K562 (cell line): ENCODE measurements around the gene SIMC1. TPM values are rescaled to one million over a fixed set of nuclear protein-coding genes. Genes with fewer than 3 reads are reported as not detected.

Experiments
- CBFA2T3 ChIP-seq: fragments of 450-650 bp; IDR thresholded peaks from 2 replicates; pipeline ENCODE4 v1.6.1; 2017
- HMGN3 ChIP-seq: IDR thresholded peaks from 2 replicates; pipeline ENCODE4 v1.6.1; 2011; ENCODE audit warnings: borderline replicate concordance, low read depth, mild to moderate bottlenecking, mixed read lengths, low read length; ENCODE audit not compliant: insufficient read length; ENCODE audit errors: extremely low read depth
- KAT2B ChIP-seq: IDR thresholded peaks from one replicate; pipeline ENCODE4 v1.6.1; 2012; ENCODE audit warnings: low read depth, mild to moderate bottlenecking, control low read depth, inconsistent platforms, low read length, moderate library complexity
- L3MBTL2 ChIP-seq: fragments of 450-650 bp; IDR thresholded peaks from 2 replicates; pipeline ENCODE4 v1.6.1; 2016; ENCODE audit warnings: mild to moderate bottlenecking, moderate library complexity
- NBN ChIP-seq: fragments of 450-650 bp; IDR thresholded peaks from 2 replicates; pipeline ENCODE4 v1.6.1; 2016; ENCODE audit warnings: low read depth, mild to moderate bottlenecking
- PHF8 ChIP-seq: fragments of 200-600 bp; sonication (generic); IDR thresholded peaks from 2 replicates; pipeline ENCODE4 v1.6.1; 2012; ENCODE audit warnings: mixed run types, mild to moderate bottlenecking, inconsistent platforms, low read length, moderate library complexity, borderline replicate concordance
- SMARCE1 ChIP-seq: fragments of 450-650 bp; IDR thresholded peaks from 2 replicates; pipeline ENCODE4 v1.7.1; 2016; ENCODE audit warnings: mild to moderate bottlenecking
- XRCC5 ChIP-seq: fragments of 200-400 bp; formaldehyde crosslinking; IDR thresholded peaks from 2 replicates; pipeline ENCODE4 v1.6.1; 2017; ENCODE audit warnings: low read depth, mild to moderate bottlenecking, low read length
- YBX1 ChIP-seq: fragments of 450-650 bp; IDR thresholded peaks from 2 replicates; pipeline ENCODE4 v1.7.1; 2016; ENCODE audit warnings: mild to moderate bottlenecking
- ZNF124 ChIP-seq: sonication (generic); formaldehyde crosslinking; IDR thresholded peaks from 2 replicates; pipeline ENCODE4 v1.8.1; 2022; ENCODE audit warnings: missing genetic modification reagents
- ZNF384 ChIP-seq: IDR thresholded peaks from 2 replicates; pipeline ENCODE4 v1.6.1; 2012; ENCODE audit warnings: low read depth, low read length, improper control_type of control experiment
- ZNF644 ChIP-seq: fragments of 200-800 bp; sonication (Bioruptor generic); IDR thresholded peaks from 2 replicates; pipeline ENCODE4 v1.6.1; 2016; ENCODE audit warnings: low read depth, missing genetic modification characterization, missing compliant biosample characterization
- polyA plus RNA-seq, 8 experiments: library from polyadenylated mRNA; depleted of rRNA in 4 of 8; stranded (reverse) in 5 of 8; unstranded in 3 of 8; fragments of >200 nt; fragmentation: Nextera tagmentation in 2 of 8; fragmentation: Illumina TruSeq in 1 of 8; extraction: Ambion mirVana in 2 of 8; extraction: Trizol in 1 of 8; gene quantifications; 2 replicates each; pipeline versions ENCODE4 v1.2.1 to v1.2.3, GENCODE V29; 2011 to 2014; ENCODE audit warnings: inconsistent platforms in 1 of 8, missing spikeins in 1 of 8
- total RNA-seq, 7 experiments: library from RNA; depleted of rRNA in 6 of 7; stranded (reverse); fragments of >200 nt in 6 of 7; fragmentation: Illumina TruSeq in 2 of 7; extraction: Trizol in 2 of 7; gene quantifications; 2 replicates each; pipeline versions ENCODE4 v1.2.1 to v1.2.3, GENCODE V29; 2011 to 2021; ENCODE audit warnings: low replicate concordance in 1 of 7
- TF ChIP-seq, protein P1 (sequence below), 2 experiments: IDR thresholded peaks in 1 of 2; conservative IDR thresholded peaks in 1 of 2; 2 replicates each; pipeline ENCODE4 v1.6.1; 2016; ENCODE audit warnings: low read depth in 2 of 2, mild to moderate bottlenecking in 1 of 2, missing compliant biosample characterization in 1 of 2, missing genetic modification characterization in 1 of 2, moderate library complexity in 1 of 2
- TF ChIP-seq, protein P2 (sequence below): fragments of 450-650 bp; IDR thresholded peaks from 2 replicates; pipeline ENCODE4 v1.6.1; 2016; ENCODE audit warnings: mild to moderate bottlenecking, moderate library complexity

Gene SIMC1
- total and polyA plus RNA-seq, 9 of the 15 experiments (the other 6 are each of a cell fraction or from before 2014, with no cell fraction given), result 7.2 to 36.3 (median 14.7) TPM

DNA sequence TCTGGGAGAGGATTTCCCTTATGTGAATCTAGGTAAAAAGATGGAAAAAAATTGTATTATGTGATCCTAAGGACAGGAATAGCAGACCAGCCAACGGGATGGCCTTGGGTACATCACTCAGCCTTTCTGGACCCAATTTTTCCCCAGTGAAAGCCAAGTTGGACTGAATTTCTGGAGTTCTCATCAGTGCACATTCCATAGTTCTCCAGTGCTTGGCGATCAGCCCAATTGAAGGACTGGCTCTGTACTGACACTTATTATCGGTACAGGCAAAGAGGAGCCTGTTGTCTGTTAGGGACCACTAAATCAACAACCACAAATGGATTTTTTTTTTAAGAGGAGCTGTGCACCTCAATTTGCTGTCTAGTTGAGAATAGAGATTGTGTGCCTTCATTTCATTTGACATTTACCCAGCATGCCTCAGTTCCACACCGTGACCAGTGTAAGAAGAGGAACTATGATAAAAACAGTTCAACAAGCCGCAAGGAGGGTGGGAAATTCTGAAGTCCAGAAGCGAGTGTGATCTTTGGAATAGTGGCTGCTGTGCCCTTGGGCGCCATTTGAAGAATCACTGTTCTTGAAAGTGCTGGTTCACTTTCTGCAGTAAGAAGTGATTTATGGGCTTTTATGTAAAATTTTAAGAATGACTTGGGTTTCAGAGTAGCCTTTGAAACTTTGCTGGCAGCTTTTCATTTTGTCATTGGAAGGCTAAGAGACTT, 135.0 kb downstream of the SIMC1 start (continued):
- TF ChIP-seq, protein P1, sequence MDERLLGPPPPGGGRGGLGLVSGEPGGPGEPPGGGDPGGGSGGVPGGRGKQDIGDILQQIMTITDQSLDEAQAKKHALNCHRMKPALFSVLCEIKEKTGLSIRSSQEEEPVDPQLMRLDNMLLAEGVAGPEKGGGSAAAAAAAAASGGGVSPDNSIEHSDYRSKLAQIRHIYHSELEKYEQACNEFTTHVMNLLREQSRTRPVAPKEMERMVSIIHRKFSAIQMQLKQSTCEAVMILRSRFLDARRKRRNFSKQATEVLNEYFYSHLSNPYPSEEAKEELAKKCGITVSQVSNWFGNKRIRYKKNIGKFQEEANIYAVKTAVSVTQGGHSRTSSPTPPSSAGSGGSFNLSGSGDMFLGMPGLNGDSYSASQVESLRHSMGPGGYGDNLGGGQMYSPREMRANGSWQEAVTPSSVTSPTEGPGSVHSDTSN (CRISPR knock-in tag; IDR thresholded peaks at IDR 0.05; ENCODE audit: low read depth), result no peak
- TF ChIP-seq, protein P1 (tag; conservative IDR thresholded peaks at IDR 0.05; ENCODE audit: low read depth), result peak; percentile 75
- TF ChIP-seq CBFA2T3 (no peak), YBX1 (no peak), SMARCE1 (no peak), PHF8 (no peak), XRCC5 (no peak), NBN (no peak), ZNF124 (CRISPR knock-in tag) (no peak), KAT2B (no peak), HMGN3 (no peak), L3MBTL2 (peak; percentile 78), ZNF644 (tag) (no peak), ZNF384 (no peak)
- TF ChIP-seq, protein P2, sequence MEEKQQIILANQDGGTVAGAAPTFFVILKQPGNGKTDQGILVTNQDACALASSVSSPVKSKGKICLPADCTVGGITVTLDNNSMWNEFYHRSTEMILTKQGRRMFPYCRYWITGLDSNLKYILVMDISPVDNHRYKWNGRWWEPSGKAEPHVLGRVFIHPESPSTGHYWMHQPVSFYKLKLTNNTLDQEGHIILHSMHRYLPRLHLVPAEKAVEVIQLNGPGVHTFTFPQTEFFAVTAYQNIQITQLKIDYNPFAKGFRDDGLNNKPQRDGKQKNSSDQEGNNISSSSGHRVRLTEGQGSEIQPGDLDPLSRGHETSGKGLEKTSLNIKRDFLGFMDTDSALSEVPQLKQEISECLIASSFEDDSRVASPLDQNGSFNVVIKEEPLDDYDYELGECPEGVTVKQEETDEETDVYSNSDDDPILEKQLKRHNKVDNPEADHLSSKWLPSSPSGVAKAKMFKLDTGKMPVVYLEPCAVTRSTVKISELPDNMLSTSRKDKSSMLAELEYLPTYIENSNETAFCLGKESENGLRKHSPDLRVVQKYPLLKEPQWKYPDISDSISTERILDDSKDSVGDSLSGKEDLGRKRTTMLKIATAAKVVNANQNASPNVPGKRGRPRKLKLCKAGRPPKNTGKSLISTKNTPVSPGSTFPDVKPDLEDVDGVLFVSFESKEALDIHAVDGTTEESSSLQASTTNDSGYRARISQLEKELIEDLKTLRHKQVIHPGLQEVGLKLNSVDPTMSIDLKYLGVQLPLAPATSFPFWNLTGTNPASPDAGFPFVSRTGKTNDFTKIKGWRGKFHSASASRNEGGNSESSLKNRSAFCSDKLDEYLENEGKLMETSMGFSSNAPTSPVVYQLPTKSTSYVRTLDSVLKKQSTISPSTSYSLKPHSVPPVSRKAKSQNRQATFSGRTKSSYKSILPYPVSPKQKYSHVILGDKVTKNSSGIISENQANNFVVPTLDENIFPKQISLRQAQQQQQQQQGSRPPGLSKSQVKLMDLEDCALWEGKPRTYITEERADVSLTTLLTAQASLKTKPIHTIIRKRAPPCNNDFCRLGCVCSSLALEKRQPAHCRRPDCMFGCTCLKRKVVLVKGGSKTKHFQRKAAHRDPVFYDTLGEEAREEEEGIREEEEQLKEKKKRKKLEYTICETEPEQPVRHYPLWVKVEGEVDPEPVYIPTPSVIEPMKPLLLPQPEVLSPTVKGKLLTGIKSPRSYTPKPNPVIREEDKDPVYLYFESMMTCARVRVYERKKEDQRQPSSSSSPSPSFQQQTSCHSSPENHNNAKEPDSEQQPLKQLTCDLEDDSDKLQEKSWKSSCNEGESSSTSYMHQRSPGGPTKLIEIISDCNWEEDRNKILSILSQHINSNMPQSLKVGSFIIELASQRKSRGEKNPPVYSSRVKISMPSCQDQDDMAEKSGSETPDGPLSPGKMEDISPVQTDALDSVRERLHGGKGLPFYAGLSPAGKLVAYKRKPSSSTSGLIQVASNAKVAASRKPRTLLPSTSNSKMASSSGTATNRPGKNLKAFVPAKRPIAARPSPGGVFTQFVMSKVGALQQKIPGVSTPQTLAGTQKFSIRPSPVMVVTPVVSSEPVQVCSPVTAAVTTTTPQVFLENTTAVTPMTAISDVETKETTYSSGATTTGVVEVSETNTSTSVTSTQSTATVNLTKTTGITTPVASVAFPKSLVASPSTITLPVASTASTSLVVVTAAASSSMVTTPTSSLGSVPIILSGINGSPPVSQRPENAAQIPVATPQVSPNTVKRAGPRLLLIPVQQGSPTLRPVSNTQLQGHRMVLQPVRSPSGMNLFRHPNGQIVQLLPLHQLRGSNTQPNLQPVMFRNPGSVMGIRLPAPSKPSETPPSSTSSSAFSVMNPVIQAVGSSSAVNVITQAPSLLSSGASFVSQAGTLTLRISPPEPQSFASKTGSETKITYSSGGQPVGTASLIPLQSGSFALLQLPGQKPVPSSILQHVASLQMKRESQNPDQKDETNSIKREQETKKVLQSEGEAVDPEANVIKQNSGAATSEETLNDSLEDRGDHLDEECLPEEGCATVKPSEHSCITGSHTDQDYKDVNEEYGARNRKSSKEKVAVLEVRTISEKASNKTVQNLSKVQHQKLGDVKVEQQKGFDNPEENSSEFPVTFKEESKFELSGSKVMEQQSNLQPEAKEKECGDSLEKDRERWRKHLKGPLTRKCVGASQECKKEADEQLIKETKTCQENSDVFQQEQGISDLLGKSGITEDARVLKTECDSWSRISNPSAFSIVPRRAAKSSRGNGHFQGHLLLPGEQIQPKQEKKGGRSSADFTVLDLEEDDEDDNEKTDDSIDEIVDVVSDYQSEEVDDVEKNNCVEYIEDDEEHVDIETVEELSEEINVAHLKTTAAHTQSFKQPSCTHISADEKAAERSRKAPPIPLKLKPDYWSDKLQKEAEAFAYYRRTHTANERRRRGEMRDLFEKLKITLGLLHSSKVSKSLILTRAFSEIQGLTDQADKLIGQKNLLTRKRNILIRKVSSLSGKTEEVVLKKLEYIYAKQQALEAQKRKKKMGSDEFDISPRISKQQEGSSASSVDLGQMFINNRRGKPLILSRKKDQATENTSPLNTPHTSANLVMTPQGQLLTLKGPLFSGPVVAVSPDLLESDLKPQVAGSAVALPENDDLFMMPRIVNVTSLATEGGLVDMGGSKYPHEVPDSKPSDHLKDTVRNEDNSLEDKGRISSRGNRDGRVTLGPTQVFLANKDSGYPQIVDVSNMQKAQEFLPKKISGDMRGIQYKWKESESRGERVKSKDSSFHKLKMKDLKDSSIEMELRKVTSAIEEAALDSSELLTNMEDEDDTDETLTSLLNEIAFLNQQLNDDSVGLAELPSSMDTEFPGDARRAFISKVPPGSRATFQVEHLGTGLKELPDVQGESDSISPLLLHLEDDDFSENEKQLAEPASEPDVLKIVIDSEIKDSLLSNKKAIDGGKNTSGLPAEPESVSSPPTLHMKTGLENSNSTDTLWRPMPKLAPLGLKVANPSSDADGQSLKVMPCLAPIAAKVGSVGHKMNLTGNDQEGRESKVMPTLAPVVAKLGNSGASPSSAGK, result peak; percentile 31
